Bone marrow (tissue), 2 donors: ENCODE data around the gene TSPAN32.

Experiments
- DNase-seq, 2 donors: peaks; one replicate each; lab custom pipeline; 2025; lab: John Stamatoyannopoulos, UW

Gene TSPAN32

DNA sequence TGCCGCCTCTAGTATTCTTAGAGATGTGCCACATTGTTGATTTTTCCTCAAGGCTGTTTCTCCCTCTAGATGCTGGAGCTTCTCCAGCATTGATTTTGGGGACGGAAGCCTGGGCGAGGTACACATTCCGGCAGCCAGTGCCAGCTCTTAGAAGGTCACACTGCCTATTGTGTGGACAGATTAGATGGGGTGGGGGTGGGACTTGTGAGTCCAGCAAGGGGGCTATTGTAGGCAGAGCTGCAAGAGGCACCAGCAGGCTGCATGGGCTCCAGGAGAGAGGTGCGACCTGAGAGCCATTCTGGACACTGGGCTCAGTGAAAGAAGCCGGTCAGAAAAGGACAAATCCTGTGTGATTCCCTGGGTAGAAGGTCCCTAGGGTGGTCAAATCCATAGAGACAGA lies 12.5 kb upstream of the TSPAN32 start:
- no peak for DNase-seq

DNA sequence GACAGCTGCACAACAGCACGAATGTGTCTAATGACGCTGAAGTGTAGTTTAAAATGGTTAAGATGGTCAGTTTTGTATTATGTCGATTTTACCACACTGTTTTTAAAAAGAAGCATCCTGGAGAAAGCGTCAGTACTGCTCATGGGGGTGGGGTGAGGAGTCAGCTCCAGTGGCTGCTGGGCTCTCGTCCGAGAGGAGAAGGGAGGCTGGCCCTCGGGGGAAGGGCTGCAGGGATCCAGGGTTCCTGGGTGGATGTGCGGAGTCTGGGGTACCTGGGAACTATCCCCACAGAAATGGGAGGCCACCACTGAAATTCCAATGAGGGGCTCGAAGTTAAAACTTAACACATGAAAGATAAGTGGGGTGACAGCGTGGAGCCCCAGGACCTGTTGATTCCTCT lies 12.0 kb upstream of the TSPAN32 start:
- DNase-seq, result no peak

DNA sequence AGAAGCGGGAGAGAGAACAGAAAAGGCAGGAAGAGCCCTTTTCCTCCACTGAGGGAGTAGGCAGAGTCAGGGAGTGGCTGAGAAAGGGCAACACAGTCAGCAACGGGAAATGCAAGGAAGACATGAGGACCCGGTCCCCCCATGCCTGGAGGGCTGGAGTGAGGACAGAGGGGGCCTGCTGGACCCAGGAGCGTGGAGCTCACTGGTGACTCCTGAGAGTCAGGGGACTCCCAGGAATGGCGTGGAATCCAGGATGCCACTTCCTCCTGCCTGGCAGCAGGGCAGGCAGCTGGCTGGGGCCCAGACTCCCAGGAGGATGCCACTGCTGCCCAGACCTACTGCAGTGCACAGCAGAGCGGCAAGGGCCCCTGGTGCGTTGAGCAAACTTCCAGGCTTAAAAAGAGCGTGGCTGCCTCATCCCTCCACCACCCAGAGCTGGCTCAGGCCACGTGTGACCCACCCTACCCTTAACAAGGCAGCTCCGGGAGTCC lies 11.4 kb upstream of the TSPAN32 start:
- no peak for DNase-seq

DNA sequence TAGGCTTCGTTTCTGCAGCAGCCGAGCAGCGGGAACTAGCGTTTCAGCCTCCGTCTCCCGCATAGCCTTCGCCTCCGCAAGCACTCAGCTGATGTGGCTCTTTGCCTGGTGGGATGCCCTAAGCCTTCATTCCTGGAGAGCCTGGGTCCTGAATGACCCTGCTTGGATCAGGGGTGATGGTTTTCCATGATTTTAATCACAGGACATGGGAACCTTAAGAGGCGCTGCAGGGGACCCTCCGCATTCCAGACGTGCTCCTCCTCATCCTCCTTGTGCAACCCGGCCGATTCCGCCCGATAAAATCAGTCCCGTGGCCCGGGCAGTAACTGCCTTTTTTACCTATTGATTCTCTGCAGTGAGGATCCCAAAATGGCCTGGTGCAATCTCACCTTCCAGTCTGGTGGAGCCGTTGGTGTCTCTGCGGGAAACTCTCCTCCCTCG lies 8.3 kb upstream of the TSPAN32 start:
- no peak for DNase-seq

DNA sequence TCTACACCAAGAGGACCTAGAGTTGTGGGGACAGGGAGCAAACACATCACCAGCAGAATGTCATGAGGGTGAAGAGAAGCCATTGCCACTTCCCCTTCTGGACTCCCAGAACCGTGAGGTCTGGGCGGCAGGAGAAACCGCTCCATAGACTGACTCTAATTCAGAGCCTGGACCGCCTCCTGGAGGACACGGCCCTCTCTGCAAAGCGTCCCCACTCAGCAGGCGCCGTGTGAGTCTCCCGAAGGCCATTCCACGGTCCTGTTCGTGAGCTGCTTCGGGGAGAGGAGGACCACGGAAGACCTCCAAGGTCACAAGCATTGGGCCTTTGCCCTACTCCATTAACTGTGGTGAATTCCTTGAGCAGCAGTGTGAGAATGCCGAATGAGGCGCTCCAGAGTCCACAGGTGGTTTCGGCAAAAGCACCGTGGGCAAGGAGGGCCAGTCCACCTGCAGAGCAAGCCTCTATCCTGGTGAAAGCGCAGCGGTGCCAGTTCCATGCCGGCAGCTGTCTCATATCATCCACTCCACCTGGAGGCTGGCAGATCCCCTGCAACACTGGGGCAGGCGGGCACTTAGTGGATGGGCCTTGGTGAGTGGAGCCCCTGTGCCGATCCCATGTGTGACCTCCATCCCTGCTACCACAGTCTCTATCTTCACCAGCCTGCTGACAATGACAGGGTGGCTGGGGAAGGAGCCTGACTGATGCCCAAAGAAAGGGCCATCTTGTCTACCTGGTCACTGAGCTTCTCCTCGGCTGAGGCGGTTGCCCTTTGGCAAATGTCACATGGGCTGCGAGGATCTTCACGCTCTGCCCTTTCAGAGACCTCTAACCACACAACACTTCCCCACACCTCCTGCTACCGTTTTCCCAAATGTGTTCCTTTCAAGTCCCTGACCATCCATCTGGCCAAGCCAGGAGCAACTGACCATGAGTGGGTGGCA lies 7.6 kb upstream of the TSPAN32 start:
- DNase-seq, result no peak

DNA sequence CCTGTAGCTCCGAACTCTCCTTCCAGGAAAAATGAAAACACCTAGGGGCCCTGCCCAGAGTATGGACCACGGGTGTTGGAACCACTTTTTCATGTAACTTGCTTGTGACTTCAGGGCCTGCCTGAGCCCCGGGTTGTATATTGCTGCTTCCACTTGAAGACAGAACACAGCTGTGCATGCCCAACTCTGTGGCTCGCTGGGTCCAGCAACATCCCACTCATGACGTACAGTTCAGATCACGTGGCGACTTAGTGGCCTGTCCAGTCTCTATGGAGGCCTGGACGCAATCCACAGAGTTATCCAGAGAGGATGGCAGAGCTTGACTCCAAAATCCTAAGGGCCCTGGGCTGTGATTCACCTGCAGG lies 6.9 kb upstream of the TSPAN32 start:
- no peak for DNase-seq

DNA sequence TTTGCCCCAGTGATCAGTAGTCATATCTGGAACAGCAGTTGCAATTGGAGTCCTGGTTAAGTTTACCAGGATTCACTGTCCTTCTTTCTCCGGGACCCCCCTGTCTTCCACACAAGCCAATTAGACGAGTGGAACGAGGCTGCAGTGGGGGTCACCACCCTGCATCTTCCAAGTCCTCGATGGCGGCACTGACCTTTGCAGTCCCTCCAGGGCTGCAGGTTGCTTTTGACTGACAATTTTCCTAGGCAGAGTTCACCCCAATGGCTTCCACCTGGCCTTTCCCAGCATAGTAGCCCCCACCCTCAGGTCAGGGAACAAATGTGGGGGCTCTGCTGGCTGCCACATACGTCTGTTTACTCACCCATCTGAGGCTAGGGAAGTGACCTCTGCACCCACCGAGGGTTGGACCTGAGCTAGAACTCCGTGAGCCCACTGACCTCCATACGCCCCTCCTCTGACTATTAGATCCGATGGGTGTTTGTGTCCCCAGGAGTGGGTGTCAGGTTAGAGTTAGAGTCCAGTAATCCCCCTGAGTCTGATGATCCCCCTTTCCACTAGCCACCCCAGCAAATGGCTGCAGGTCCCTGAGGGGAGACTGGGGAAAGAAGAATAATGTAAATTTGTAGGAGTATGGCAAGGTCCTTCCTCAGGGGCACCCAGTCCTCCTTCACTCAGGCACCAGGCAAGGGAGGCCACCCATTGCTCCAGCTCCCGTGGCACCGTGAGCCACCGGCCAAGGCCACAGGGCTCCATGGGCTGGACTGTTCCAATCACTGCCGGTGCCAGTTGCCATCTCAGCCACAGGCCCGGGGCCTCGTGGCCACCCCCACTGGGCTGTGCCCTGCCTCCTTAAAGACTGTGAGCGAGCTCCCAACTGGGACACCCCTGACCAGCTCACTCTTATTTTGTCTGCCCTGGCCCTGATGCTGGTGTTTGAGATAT lies 5.6 kb upstream of the TSPAN32 start:
- no peak for DNase-seq

DNA sequence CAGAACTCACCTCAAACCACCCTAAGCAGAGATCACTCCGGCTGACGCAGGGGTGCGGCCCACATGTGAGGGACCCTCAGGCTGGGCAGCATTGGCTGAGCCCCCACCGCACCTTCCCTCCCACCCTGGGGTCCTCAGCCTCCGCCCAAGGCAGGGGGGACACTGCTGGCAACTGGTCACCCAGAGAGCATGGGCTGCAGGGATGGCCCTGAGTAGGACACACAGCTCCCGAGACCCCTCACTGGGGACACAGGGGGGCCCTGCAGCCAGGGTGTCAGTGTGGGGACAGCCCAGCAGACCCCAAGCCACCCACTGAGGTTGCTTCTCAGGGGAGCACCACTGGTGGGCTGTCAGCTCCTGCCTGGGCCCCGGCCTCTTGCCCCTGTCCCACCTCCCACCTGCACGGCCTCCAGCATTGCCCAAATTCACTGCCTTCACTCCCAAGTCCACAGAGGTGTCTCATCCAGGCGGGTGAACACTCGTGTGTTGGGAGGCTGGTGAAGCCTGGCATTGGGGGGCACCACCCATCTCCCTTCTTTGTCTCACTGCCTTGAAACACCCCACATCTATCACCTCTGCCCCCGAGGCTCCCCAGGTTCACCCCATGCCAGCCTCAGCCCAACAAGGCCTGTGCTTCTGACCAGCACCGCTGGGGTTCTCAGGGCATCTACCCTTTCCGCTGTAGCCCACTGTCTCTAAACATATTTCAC lies 4.7 kb upstream of the TSPAN32 start:
- DNase-seq, result no peak

DNA sequence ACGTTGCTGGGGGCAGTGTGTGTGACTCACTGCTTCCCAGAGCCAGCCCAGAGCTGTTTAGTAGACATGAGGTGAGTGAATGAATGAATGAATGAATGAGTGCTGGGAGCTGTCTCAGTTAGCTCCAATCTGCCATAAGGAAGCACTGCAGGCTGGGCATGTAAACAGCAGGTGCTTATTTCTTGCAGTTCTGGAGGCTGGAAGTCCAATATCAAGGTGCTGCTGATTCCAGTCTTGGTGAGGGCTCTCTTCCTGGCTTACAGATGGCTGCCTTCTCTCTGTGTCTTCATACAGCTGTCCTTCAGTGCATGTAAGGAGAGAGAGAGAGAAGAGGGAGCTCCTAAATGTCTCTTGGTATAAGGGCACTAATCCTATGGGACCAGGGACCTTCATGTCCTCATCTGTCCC lies 4.2 kb upstream of the TSPAN32 start:
- DNase-seq, result no peak

DNA sequence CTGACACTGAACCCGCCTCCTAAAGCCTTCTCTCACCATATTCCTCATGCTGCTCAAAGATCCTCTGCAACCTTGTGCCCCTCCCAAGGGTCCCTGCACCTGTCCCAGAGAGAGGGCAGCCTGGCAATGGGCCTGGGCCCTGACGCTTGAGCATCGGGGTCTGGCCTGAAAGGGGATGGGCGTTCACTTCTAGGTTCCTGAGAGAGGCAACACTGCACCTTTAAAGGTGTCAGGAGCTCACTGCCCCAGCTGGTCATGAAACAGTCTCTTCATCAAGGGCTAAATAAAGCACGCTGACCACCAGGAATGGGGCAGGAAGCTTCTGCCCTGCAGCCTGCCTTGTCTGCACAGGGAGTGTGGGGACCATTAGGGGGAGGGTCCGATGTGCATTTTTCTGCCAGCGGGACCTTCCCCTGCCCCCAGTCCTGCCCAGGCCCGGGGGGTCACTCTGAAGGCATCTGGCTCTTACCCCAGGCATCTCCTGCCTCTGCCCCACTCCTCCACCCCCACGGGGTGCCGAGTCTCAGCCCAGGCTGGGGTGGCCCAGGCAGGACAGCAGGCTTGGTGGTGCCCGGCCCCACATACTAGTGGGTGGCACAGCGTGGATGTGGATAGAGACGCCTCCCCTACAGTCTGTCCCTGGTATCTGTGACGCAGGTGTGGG lies 3.5 kb upstream of the TSPAN32 start:
- DNase-seq, result no peak

DNA sequence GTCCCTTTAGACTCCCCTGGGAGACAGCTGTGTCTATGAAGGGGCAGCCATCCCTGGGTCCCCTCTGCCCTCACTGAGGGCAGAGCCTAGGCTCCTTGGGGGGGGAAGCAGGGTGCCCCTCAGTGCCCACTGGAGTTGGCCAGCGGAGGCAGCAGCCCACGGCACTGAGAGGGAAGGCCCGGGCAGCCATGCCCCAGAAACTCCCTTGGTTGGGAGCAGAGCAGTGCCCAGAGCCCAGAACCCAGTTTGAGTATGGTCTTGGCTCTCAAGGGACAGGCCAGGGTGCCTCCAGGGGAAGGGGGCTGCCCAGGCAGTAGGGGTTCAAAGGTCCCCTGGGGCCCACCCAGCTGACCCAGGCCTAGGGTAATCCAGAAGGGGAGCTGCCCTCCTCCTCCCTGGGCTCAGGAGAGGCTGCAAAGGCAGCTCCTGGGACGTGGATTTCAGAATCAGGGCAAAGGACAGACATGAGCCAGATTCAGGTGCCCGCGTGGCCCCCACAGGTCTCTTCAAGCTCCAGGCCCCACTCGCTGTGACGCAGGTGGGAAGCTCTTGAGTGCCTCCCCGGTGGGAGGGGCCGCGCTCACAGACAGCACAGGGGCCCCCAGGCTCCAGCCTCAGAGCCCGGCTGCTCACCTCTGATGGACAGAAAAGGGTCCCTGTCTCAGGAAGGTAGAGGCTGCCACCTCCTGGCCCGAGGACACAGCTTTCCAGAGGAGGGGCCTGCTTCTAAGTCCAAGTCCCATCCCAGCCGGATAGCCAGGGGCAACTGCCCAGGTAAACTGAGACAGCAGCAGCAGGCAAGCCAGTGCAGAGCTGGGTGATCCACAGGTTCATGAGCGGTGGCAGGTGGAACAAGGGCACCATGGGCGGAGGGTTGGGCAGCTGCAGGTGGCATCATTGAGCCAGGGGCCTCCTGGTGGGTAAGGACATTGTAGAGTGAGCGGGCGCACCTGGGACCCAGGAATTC lies 2.7 kb upstream of the TSPAN32 start:
- DNase-seq, result no peak

DNA sequence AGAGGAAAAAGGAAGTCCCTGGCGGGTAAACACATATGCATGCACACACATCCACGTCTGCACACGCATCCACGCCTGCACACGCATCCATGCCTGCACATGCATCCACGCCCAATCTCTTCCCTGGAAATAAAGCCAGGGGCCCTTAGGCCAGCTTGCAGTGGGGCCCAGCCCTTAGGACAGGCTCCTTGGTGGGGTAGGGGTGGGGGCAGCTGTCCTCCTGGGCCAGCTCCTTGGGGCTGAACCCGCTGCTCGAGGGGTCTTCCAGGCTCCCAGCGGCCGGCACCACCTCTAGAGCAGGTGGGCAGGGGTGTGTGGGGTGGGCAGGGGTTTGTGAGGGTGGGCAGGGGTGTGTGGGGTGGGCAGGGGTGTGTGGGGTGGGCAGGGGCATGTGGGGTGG lies 2.0 kb upstream of the TSPAN32 start:
- no peak for DNase-seq

DNA sequence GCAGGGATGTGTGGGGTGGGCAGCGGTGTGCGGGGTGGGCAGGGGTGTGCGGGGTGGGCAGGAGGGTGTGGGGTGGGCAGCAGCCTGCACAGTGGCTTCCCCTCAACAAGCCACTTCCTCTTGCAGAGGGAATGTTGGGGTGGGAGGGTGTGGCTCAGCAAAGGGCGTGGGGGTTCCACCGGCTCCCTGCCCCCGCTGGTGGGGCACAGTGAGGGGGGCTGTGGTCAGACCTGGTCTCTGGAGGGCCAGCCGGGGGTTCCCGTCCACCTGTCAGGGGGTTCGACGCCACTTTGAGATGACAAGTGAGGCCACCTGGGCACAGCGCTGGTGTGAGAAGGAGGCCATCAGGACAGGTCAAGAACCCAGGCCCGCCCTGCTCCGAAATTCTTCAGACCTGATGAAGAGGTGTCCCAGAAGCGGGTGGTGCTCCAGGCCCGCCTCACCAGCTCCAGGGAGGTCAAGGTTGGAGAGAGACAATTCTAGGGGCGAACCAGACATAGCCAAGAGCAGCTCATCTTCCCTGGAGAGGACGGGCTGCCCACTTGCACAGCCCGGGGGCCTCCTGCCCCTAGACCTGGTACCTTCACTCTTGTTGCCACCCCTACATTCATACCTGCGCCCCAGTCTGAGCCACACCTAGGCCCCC lies 1.4 kb upstream of the TSPAN32 start:
- DNase-seq, result peak in 1 of 2 donors; percentile 30

DNA sequence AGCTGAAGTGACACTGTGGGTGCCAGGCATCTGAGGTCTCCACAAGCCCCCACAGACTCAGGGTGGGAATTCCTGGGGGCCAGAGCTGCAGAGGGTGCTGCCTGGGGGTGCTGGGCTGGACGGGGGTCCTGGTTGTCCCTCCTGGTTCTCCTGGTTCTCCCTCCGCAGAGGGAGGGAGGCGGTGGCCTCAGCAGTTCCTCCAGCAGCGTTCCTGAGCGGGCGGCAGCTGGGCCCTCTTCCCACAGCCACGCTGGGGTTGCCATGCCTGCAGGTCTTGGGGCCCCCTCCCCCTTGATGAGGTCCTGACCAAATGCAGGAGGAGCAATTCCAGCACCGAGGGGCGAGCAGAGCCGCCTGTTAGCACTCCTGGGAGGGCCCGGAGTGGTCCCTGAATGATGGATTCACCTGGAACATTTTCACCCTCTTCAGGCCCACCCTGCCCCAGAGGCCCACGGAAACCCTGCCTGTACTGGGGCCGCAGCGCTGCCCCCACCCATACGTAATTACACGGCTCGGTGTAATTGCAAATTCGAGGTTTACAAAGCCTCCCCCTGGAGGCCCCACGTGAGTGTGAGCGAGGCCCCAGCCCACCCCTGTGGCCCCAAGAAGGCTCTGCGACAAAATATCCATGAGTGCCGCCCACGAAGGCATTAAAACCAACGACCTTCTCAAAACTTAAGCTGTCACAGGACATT lies 730 bp upstream of the TSPAN32 start:
- DNase-seq, result no peak

DNA sequence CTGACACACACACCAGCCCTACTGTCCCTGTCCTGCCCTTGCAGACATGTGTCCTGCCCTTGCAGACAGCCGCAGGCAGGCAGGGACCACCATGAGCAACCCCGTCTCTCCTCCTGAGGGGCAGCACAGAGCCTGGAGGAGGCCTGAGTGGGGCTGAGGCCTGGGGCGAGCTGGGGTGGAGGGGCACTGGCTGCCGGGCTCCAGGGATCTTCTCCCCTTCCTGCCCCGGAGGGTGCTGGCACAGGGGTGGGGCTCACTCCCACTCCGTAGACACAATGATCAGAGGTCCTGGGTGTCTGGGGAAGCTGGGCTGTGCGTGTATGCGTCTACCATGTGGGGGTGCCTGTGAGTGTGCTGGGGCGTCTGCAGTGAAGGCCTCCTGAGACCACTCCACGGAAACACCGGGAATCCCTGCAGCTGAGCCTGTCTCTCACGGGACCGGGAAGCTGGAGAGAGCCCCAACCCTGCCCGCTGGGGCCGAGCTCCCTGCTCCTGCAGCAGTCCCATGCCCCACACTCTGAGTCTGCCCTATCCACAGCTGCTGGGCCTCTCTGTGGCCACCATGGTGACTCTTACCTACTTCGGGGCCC lies 588 bp downstream of the TSPAN32 start:
- peak in 1 of 2 donors; percentile 20 for DNase-seq

DNA sequence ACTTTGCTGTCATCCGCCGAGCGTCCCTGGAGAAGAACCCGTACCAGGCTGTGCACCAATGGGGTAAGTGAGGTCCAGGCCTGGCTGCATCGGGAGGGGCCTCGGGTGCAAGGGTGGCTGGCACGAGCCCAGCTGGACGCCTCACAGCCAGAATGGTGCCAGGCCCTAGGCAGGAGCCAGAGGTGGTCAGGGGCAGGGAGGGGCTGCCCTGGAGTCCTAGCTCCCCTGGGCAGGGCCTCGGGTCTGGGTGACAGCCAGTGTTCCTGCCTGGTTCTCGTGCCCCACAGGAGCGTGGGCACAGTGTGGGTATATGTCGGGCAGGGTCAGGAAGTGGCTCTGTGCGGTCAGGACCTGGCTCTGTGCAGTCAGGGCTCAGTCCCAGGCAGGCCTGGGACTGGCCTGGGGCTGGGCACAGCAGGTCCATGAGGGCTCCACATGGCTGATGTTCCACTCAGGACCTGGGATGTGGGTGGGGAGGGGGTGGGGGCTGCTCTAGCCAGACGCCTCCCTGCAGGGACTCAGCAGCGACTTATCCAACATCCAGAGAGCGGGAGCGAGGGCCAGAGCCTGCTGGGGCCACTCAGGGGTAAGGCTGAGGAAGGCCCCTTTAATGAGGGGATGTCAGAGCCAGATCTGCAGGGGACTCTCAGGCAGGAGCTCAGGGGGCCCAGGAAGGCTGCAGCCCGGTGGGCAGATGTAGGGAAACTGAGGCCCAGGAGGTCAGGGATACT lies 1.2 kb downstream of the TSPAN32 start:
- no peak for DNase-seq

DNA sequence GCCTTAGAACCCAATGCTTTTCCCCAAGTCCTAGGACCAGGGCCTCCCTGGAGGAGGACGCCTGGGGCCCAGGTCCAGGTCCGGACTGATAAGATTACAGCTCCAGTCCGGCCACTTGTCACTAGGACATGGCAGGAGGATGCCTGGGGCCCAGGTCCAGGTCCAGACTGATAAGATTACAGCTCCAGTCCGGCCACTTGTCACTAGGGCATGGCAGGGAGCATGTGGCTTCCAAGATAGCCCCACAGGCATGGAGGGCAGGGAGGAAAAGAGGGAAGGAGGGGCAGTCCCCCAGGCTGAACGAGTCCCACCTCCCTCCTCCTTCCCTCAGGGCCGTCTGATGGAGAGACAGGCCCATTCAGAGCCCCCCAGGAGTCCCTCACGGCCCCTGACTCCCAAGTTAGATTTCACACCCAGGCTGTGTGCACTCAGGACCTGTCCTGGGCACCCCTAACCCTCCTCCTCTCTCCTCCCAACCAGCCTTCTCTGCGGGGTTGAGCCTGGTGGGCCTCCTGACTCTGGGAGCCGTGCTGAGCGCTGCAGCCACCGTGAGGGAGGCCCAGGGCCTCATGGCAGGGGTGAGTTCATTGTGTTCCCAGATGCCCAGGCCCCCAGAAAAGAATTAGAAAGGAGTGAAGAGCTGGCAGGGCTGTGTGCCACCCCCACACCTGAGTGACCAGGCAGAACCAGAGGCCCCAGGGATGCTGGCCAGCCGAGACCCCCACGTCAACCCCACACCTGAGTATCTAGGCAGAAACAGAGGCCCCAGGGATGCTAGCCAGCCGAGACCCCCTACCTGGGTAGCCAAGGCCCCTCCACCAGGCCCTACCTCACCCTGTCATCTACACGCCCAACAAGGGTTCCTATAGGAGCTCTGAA lies 2.1 kb downstream of the TSPAN32 start:
- no peak for DNase-seq
